Activated CD4-positive, alpha-beta T cell treated with anti-CD3 and anti-CD28 coated beads for 48 hours (primary cell): ENCODE results near the gene COL18A1.
"Not testable (repeated sequence)": the region's sequence is repeated elsewhere in the genome, so short reads cannot be mapped to it uniquely, and the experiment has no call there.

ENCODE experiments used
- DNase-seq: peaks from one replicate; pipeline ENCODE4 v3.0.0-alpha.2; 2020

COL18A1 gene

DNA sequence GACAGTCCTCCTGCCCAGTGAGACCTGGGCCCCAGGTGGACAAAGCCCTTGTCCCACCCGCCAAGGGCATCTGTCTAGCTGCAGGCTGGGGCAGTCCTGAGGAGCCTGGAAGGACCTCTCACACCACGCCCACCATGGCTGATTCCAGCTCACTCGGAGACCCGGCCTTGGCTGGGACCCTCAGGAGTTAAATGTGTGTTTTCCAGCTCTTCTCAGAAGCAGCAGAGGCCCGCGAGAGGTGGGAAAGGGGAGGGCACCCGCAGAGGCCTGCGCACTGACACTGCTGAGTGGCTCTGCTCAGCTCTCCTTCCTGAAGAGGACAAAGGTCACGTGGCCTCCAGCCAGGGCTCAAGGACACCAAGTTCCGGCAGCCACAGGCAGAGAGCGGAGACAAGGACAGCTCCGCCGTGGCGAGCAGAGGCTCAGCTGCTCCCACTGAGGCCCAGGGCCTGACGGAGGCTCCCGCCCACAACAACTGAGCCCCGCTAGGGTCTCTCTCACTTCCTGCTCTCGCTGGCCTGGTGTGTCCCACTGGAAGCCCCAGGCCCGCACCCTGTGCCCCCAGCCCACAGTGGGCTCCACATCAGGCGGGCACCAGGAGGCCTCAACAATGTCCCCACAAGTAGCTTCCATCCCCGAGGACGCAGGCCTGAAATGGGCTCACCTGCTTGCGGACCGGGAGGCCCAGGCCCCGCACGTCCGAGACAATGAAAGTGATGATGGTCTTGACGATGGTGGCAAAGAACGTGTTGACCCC is 120.4 kb downstream of the COL18A1 start:
- no peak for DNase-seq

DNA sequence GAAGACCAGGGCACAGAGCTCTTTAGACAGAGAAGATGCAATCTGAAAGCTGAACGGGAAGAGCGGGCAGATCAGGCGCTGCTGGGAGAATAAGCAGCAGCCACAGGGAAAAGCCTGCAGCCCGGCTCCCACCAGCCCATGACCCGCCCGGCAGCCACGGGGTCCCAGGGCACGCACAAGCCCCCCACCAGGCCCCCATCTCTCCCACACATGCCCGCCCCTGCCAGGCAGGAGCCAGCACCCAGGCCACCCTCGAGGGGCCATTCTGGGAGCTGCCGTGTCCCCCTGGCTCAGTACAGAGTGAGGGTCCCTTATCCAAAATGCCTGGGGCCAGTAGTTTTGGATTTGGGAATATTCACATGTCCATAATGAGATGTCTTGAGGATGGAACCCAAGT is 120.9 kb downstream of the COL18A1 start:
- DNase-seq = no peak

GRCh38 chr21:45527151-45527999 is 122.4 kb downstream of the COL18A1 start:
- not testable (repeated sequence) for DNase-seq

GRCh38 chr21:45528028-45528705 is 123.2 kb downstream of the COL18A1 start:
- no peak for DNase-seq

DNA sequence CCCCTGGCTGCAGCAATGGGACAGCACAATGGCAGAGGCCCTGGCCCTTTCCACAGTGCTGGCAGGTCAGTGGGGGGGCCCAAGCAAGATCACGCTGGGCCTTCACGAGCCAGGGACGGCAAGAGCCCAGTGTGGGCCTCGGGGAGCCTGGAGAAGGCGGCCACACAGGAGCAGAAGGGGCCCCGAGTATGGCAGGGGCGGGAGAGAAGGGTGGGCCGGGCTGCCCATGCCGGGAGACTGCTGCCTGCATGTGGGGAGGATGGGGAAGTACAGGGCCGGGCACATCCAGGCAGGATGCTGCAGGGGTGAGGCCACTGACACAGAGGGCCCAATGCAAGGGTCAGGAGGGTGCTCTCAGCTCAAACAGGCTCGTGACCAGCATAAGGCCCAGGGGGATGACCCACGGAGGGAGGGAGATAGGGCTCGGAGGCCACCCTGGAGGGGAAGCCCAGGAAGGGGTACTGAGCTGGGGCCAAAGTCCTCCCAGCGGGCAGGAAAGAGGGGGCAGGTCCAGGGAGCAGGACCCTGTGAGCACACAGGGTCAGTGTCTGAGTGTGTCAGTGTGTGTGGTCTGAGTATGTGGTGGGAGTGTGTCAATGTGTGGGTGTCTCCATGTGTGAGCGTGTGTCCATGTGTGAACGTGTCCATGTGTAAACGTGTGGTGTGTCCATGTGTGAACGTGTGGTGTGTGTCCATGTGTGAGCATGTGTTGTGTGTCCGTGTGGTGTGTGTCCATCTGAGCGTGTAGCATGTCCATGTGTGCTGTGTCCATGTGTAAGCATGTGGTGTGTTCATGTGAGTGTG is 124.2 kb downstream of the COL18A1 start:
- no peak for DNase-seq

DNA sequence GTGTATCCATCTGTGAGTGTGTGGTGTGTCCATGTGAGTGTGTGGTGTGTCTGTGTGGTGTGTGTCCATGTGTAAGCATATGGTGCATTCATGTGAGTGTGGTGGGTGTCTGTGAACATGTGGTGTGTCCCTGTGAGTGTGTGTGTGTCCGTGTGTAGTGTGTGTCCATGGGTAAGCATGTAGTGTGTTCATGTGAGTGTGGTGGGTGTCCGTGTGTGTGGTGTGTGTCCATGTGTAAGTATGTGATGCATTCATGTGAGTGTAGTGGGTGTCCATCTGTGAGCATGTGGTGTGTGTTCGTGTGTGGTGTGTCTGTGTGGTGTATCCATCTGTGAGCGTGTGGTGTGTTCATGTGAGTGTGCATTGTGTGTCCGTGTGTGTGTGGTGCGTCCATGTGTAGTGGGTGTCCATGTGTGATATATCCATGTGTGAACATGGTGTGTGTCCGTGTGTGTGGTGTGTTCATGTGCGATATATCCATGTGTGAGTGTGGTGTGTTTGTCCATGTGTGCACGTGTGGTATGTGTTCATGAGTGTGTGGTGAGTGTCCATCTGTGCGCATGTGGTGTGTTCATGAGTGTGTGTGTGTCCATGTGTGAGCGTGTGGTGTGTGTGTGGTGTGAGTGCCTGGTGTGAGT is 124.9 kb downstream of the COL18A1 start:
- DNase-seq = no peak

DNA sequence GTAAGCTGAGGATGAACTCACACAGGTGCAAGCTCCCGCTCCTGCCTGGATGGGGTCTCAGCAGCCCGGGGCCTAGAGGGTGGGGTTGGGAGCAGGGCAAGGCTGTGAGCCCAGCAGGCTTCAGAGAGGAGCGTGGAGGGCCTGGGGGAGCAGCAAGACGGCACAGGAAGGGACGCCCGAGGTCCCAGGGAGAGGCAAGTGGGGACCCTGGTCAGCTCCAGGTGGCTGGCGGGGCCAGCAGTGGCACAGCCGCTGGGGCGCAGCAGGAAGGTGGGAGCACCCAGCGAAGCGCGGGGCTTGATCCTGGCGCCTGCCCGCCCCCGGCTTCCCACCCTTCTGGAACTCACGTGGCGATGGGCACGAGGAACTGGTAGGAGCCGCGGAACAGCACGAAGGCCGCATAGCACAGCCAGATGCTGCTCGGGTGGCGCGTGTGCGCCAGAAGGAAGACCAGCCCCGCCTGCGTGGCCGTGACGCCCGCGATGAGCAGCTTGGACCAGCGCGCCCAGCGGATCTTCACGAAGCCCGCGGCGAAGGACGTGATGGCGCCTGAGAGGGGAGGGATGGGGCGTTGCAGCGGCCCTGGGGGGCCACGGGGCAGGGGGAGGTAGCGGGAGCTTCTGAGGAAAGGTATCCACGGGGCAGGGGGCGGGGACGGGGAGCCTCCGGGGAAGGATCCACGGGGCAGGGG is 125.6 kb downstream of the COL18A1 start:
- no peak for DNase-seq

GRCh38 chr21:45531114-45531392 is 126.1 kb downstream of the COL18A1 start:
- not testable (repeated sequence) for DNase-seq

- no peak for DNase-seq
Measured at GRCh38 chr21:45531393-45532215, 126.6 kb downstream of the COL18A1 start.

- DNase-seq = no peak
Measured at GRCh38 chr21:45532826-45533360, 127.9 kb downstream of the COL18A1 start.

DNA sequence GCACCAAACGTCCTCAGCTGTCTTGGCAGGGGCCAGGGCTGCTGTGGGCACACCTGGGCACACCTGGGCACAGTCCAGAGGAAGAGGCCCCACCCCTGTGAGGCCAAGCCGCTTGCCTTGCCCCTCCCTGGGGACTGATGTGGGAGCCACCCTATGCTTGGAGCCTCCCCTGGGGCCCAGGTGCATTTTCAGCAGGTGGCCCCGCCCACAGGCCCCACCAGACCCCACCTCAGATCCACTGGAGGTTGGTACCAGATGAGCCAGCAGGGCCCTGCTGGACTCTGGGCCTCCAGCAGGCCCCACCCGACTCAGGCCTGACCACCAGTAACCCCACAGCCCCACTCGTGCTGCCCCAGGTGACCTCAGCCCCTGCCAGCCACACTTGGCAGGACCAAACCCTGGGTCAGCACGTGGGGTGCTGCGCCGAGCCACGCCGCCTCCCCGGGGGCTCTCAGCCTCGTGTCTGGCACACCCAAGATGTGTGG is 128.4 kb downstream of the COL18A1 start:
- no peak for DNase-seq

DNA sequence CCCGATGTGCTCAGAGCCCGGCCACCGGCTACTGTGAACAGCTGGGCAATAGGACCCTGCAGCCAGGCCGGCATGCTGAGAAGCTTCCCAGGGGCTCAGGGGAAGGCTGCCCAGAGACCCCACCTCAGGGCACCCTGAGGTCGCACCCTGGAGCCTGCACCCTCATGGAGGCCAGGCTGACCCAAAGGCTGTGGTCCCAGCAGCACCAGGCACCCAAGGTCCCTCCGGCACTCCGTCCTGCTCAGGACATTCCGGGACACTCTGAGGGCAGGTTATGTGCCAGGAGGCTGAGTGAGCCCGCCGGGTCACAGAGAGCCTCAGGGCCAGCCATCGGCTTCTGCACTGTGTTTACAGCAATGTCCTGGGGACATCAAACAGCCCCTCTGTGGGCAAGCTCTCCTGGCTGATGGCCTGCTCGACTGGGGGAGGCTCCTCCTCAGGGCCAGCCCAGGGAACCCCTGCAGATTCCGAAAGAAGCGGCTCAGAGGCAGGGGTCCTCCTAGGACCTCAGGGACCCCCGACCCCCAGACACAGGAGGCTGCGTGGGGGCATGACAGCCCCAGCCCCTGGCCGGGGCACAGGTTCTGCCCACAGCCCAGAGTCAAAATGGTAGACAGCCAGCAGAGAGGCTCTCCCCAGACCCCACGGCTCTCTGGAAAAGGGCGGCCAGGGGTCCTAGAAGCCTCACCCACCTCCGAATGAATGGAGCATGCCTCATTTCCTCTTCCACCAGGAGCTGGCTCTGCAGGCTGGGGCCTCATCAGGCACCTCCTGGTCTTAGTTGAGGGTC is 129.1 kb downstream of the COL18A1 start:
- no peak for DNase-seq

GRCh38 chr21:45534636-45535331 is 129.8 kb downstream of the COL18A1 start:
- DNase-seq = no peak

GRCh38 chr21:45535341-45536081 is 130.5 kb downstream of the COL18A1 start:
- no peak for DNase-seq

- DNase-seq = no peak
Measured at GRCh38 chr21:45536301-45537081, 131.5 kb downstream of the COL18A1 start.

GRCh38 chr21:45537111-45537745 is 132.3 kb downstream of the COL18A1 start:
- DNase-seq = no peak
